Pancreas (tissue), 10 donors: Measurements from ENCODE around the gene SYMPK. TPM values are rescaled to one million over a fixed set of nuclear protein-coding genes. Genes with fewer than 3 reads are reported as not detected.

Experiments used
- ATAC-seq, 4 donors: fragments of 200-7000 bp; cut with Tn5 transposase; one replicate each; pipeline versions ENCODE4 v1.8.0 to v1.9.1; 2020; ENCODE audit warnings: mild to moderate bottlenecking in 4 of 4, moderate library complexity in 4 of 4
- DNase-seq, 6 donors: peaks; one replicate each; pipeline ENCODE4 v3.0.0-alpha.2; 2020
- FAIRE-seq: peaks from 2 replicates; lab custom pipeline; 2012; peaks lifted over from hg19 to GRCh38; lab: Jason Lieb, UNC
- H3K27ac ChIP-seq, 4 donors: fragments of 200-600 bp; sonication (generic); 1 replicate in 3 of 4; 2 replicates in 1 of 4; pipeline versions ENCODE4 v1.5.0 to v1.8.0; 2020
- H3K27me3 ChIP-seq, 4 donors: fragments of 200-600 bp; one replicate each; pipeline ENCODE4 v1.8.0; 2021
- H3K36me3 ChIP-seq, 3 donors: fragments of 200-600 bp; sonication (generic) in 1 of 3; one replicate each; pipeline versions ENCODE4 v1.5.0 to v1.8.0; 2020 to 2021
- H3K4me1 ChIP-seq, 3 donors: fragments of 200-600 bp; one replicate each; pipeline ENCODE4 v1.8.0; 2021
- H3K4me3 ChIP-seq, 4 donors: fragments of 200-600 bp; sonication (generic) in 2 of 4; one replicate each; pipeline versions ENCODE4 v1.5.0 to v1.8.0; 2020 to 2021
- H3K9me3 ChIP-seq, 4 donors: fragments of 200-600 bp; one replicate each; pipeline ENCODE4 v1.8.0; 2021
- WGBS, 2 donors: extraction: QIAGEN DNeasy Blood & Tissue Kit; methylation state at CpG; one replicate each; pipeline ENCODE4 v1.1.7; 2013; 5-methylcytosine and 5-hydroxymethylcytosine counted together
- intact Hi-C, 3 donors: fragments of 100-400 bp; cut with DNase I; formaldehyde crosslinking; loops; one replicate each; pipeline versions ENCODE4 v1.11.1 to v1.14.2; 2022
- polyA plus RNA-seq, 2 donors: library from polyadenylated mRNA; stranded (reverse); fragments of 200-250 nt; gene quantifications; one replicate each; pipeline ENCODE4 v1.2.3, GENCODE V29; 2013
- total RNA-seq, 6 donors: library from RNA; stranded (reverse); fragmentation: NEBNext Ultra II Directional in 4 of 6; extraction: Animal tissue kit (Norgen Biotek cat#: 25700) in 4 of 6; gene quantifications; one replicate each; pipeline versions ENCODE4 v1.2.1 to v1.2.4, GENCODE V29; 2021 to 2023
- TF ChIP-seq, protein P1 (sequence below), 4 donors: fragments of 200-600 bp; sonication (generic) in 3 of 4; IDR thresholded peaks; one replicate each; pipeline versions ENCODE4 v1.5.0 to v1.8.0; 2021; ENCODE audit warnings: antibody characterized with exemption in 4 of 4
- donor health status: healthy with polysubstance abuse.
- donor health status: DM: no; HTN: no; CAD: no; lungs with moderate emphysema.
- donor health status: DM: no; HTN: no; CAD: no.
- donor health status: control.
- donor health status: control.
- donor health status: Bipolar disorder and iron deficiency.
- donor health status: DM: yes; HTN: yes; CAD: no.
- donor health status: DM: no; HTN: no; CAD: no.
- donor health status: DM: no; HTN: no; CAD: no.
- donor health status: DM: yes; HTN: yes; CAD: no.

SYMPK gene
- total and polyA plus RNA-seq, 8 donors: 25.7 to 142 (median 29.2) TPM

DNA sequence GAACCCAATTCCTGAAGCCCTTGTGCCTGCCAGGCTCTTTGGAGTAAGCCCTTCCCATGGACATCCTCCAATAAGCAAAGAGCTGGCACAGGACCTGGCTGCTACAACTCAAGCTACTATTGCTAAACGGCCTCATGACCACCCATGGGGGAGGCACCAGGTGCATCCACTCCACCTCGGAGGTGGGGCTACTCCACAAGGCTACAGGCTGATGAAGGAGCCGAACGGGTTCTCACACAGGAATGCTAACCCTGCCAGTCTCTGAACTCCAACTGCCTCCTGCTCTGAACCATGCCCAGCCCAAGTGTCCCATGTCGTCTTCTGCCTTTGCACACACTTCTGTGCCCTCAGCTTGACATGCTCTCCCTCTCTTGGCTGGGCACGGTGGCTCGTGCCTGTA lies 10.0 kb downstream of the SYMPK start:
- Histone ChIP-seq H3K36me3 (peaks cover 3 to 43% (median 16%) of the 10 kb centered on the region in 3 donors), H3K4me3 (no peak overlapping the region), H3K9me3 (no peaks in the 10 kb centered on the region), H3K27me3 (no peaks in the 10 kb centered on the region), H3K27ac (no peak overlapping the region), H3K4me1 (no peaks in the 10 kb centered on the region)
- no peak for FAIRE-seq
- intact Hi-C loops: no loop called here
- 61 to 68% methylated on average over 7 of the region's 7 CpGs for WGBS, 2 donors
- peak in 1 of 6 donors; percentile 23 for DNase-seq
- ATAC-seq: no peak
- TF ChIP-seq, protein P1, sequence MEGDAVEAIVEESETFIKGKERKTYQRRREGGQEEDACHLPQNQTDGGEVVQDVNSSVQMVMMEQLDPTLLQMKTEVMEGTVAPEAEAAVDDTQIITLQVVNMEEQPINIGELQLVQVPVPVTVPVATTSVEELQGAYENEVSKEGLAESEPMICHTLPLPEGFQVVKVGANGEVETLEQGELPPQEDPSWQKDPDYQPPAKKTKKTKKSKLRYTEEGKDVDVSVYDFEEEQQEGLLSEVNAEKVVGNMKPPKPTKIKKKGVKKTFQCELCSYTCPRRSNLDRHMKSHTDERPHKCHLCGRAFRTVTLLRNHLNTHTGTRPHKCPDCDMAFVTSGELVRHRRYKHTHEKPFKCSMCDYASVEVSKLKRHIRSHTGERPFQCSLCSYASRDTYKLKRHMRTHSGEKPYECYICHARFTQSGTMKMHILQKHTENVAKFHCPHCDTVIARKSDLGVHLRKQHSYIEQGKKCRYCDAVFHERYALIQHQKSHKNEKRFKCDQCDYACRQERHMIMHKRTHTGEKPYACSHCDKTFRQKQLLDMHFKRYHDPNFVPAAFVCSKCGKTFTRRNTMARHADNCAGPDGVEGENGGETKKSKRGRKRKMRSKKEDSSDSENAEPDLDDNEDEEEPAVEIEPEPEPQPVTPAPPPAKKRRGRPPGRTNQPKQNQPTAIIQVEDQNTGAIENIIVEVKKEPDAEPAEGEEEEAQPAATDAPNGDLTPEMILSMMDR (IDR thresholded peaks at IDR 0.05): no peak

DNA sequence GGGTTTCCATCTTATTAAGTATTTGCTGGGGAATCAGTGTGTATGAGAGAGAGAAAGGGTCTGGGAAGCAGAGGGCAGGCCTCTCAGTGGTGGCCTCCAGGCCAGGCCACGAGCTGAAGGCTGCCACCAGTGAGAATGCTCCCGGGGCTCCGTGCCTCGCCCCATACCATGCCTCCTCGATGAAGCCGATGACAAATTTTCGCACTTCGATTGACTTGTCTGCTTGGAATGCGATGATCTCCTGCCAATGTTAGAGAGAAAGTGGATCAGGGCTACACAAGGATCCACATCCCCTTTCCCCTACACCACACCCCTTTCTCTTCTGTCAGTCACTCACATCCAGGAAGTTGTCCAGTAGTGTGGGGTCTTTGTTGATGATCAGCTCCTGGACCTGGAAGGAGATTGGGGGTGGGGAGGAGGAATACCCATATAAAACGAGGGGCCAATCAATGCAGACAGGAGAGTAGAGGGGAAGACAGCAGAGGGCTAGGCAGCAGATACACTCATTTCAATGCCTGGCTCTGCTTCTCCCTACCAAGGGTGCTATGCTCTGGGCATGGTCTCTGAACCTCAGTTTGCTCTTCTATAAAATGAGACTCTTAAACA lies 10.7 kb downstream of the SYMPK start:
- H3K9me3 ChIP-seq: no peaks in the 10 kb centered on the region
- no peak overlapping the region for H3K27ac ChIP-seq
- ATAC-seq (no peak), DNase-seq (peak in 1 of 6 donors; percentile 7), FAIRE-seq (no peak)
- no peaks in the 10 kb centered on the region for H3K4me1 ChIP-seq
- H3K4me3 ChIP-seq: no peak overlapping the region
- 90 to 91% methylated on average over 10 of the region's 10 CpGs for WGBS, 2 donors
- intact Hi-C loops: no loop called here
- TF ChIP-seq, protein P1 (IDR thresholded peaks at IDR 0.05): no peak
- H3K36me3 ChIP-seq: peaks cover 3 to 50% (median 18%) of the 10 kb centered on the region in 3 donors
- no peaks in the 10 kb centered on the region for H3K27me3 ChIP-seq

DNA sequence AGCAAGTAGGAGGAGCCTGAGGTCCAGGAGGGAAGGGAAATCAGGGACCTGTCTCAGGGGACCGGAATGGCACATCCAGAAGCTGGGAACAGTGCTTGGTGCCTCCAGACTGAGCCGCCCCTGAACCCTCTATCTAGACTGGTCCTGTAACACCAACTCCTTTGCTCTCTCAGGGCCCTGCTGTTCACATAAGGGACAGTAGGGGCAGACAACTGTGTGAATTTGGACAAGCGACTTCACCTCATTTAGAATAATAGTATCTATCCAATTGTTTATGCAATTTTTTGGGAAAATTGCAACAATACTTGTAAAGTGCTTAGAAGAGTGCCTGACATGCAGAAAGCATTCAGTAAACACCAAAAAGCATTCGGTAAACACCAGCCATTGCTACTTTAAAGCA lies 14.0 kb downstream of the SYMPK start:
- peaks cover 3 to 64% (median 18%) of the 10 kb centered on the region in 3 donors for H3K36me3 ChIP-seq
- TF ChIP-seq, protein P1 (IDR thresholded peaks at IDR 0.05): no peak
- WGBS, 2 donors: 89 to 90% methylated on average over 4 of the region's 4 CpGs

DNA sequence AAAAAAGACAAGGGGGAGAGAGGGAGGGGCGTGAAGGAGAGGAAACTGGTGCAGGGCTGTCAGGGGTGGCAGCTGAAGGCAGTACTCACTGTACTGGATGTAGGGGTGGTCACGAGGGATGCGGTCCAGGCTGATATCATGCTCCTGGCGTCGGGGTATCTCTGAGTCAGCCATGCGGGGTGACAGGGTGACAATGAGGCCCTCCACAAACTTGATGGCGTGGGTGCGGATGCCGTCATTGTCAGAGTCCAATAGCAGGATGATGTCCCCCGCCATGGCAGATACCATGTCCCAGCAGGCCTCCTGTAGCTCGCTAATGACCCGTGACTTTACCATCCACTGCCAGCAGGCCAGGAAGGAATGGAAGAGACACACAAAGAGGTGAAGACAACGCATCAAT lies 15.3 kb downstream of the SYMPK start:
- TF ChIP-seq, protein P1 (IDR thresholded peaks at IDR 0.05): no peak
- intact Hi-C loops: no loop called here
- FAIRE-seq: no peak
- Histone ChIP-seq H3K36me3 (peaks cover 3 to 68% (median 23%) of the 10 kb centered on the region in 3 donors), H3K27ac (no peak overlapping the region), H3K9me3 (no peaks in the 10 kb centered on the region), H3K4me3 (no peak overlapping the region), H3K4me1 (no peaks in the 10 kb centered on the region), H3K27me3 (no peaks in the 10 kb centered on the region)
- WGBS, 2 donors: 91 to 95% methylated on average over 13 of the region's 13 CpGs
- DNase-seq: peak in 1 of 6 donors; percentile 29
- no peak for ATAC-seq

More for the DNA sequence above, 14.0 kb downstream of the SYMPK start:
- DNase-seq (no peak), ATAC-seq (no peak), FAIRE-seq (no peak)
- H3K27me3 ChIP-seq: no peaks in the 10 kb centered on the region
- no peak overlapping the region for H3K4me3 ChIP-seq
- no peaks in the 10 kb centered on the region for H3K4me1 ChIP-seq
- H3K9me3 ChIP-seq: no peaks in the 10 kb centered on the region
- intact Hi-C loops: no loop called here
- no peak overlapping the region for H3K27ac ChIP-seq

DNA sequence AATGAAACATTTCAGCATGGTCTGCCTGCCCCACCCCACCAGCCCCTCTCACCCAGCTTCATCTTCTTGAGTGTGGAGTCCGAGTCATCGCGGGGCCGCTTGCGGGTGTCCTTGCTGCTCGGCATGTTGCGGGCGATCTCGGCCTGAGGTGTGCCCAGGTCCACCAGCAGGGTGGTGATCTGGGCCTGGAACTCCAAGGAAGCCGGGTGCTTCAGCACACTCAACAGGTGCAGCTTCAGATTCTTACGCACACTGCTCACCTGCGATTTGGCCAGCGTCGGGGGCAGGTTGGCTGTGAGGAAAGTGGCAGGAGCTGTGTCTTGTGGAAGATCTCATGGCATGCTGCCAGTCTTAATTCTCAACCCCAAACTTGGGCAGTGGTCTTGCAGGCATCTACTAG lies 20.7 kb downstream of the SYMPK start:
- Histone ChIP-seq H3K27me3 (no peaks in the 10 kb centered on the region), H3K9me3 (no peaks in the 10 kb centered on the region), H3K4me1 (no peaks in the 10 kb centered on the region), H3K4me3 (no peak overlapping the region), H3K27ac (no peak overlapping the region), H3K36me3 (peaks cover 0 to 65% (median 23%) of the 10 kb centered on the region in 3 donors)
- TF ChIP-seq, protein P1 (IDR thresholded peaks at IDR 0.05): no peak
- peak in 1 of 6 donors; percentile 48 for DNase-seq
- intact Hi-C loops: no loop called here
- ATAC-seq: no peak
- FAIRE-seq: no peak
- WGBS, 2 donors: 94% methylated on average over 14 of the region's 14 CpGs
